ENCODE data around the gene ROBO1. TPM values are rescaled to one million over a fixed set of nuclear protein-coding genes. Genes with fewer than 3 reads are reported as not detected.

Gene ROBO1
- total RNA-seq, 1 donor from 2014 or later: 169 TPM

DNA sequence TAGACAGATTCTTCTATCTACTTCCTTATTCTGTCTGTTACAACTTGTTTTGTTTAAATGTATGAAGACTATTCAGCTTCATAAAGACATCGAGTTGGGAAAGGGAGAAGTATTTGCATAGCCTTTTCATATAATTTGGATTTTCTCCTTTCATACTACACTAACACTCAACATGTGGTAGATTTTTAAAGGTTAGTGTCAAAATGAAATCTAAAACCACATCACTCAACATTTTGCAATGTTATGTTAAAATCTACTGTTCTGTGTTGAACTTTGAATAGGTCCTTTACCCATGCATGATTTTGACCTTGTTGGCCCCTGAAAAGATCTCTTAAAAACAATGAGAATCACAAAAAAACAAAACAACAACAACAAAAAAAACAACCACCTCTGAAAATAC is 860.9 kb downstream of the ROBO1 start:
- Histone ChIP-seq H3K27ac (no peak overlapping the region), H3K4me3 (no peak overlapping the region), H3K36me3 (no peaks in the 10 kb centered on the region), H3K4me1 (no peaks in the 10 kb centered on the region), H3K9me3 (ENCODE audit: low read depth) (no peaks in the 10 kb centered on the region), H2AFZ (replicated peaks) (no peak overlapping the region), H3K27me3 (no peaks in the 10 kb centered on the region), H3K4me2 (no peak overlapping the region), H3F3A (ENCODE audit: low read depth) (peaks cover 13% of the 10 kb centered on the region), H3K9ac (no peak overlapping the region), H3K79me2 (ENCODE audit: low read depth) (peaks cover 98% of the 10 kb centered on the region), H4K20me1 (ENCODE audit: low read depth) (peaks cover 38% of the 10 kb centered on the region)
- Mint-ChIP-seq H3K36me3 (no peaks in the 10 kb centered on the region), H3K9me3 (no peaks in the 10 kb centered on the region), H3K4me3 (no peak overlapping the region), H3K27me3 (ENCODE audit: insufficient read depth, low read depth) (no peaks in the 10 kb centered on the region), H3K27ac (no peak overlapping the region), H3K4me1 (peaks cover 5% of the 10 kb centered on the region)
- DNase-seq (ENCODE audit: low spot score): no peak
- TF ChIP-seq EZH2phosphoT487 (IDR thresholded peaks at IDR 0.05) (no peak), EZH2 (IDR thresholded peaks at IDR 0.05) (no peak)
- TF ChIP-seq, protein P1, sequence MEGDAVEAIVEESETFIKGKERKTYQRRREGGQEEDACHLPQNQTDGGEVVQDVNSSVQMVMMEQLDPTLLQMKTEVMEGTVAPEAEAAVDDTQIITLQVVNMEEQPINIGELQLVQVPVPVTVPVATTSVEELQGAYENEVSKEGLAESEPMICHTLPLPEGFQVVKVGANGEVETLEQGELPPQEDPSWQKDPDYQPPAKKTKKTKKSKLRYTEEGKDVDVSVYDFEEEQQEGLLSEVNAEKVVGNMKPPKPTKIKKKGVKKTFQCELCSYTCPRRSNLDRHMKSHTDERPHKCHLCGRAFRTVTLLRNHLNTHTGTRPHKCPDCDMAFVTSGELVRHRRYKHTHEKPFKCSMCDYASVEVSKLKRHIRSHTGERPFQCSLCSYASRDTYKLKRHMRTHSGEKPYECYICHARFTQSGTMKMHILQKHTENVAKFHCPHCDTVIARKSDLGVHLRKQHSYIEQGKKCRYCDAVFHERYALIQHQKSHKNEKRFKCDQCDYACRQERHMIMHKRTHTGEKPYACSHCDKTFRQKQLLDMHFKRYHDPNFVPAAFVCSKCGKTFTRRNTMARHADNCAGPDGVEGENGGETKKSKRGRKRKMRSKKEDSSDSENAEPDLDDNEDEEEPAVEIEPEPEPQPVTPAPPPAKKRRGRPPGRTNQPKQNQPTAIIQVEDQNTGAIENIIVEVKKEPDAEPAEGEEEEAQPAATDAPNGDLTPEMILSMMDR (IDR thresholded peaks at IDR 0.05): no peak

DNA sequence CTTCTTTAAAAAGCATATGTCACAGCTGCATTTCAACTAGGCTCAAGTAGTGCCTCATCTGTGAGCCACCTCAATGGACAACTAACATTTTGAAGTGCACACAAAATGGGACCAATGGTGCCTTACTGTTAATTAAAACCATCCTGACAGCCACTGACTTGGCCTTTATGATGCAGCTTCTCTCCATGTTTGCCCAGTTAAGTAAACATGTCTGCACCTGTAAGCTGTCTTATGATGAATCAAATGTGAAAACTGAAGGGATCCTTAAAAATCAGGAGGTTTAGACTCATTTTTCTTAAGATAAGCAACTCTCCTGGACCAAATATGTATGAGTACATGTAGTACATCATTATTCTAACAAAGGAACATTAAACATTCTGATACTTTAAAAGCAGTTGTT is 861.6 kb downstream of the ROBO1 start:
- no peaks in the 10 kb centered on the region for H3K4me1 Mint-ChIP-seq
- H4K20me1 ChIP-seq (ENCODE audit: low read depth): peaks cover 40% of the 10 kb centered on the region
- peaks cover 99% of the 10 kb centered on the region for H3K79me2 ChIP-seq (ENCODE audit: low read depth)
- TF ChIP-seq EZH2 (IDR thresholded peaks at IDR 0.05): no peak
- no peaks in the 10 kb centered on the region for H3K4me1 ChIP-seq
- no peak overlapping the region for H3K27ac ChIP-seq
- no peaks in the 10 kb centered on the region for H3K9me3 Mint-ChIP-seq
- no peak overlapping the region for H3K9ac ChIP-seq
- no peak overlapping the region for H3K4me3 ChIP-seq
- H3K27me3 Mint-ChIP-seq (ENCODE audit: insufficient read depth, low read depth): no peaks in the 10 kb centered on the region
- H3K9me3 ChIP-seq (ENCODE audit: low read depth): no peaks in the 10 kb centered on the region
- H3K27ac Mint-ChIP-seq: no peak overlapping the region
- no peaks in the 10 kb centered on the region for H3K36me3 Mint-ChIP-seq
- no peak overlapping the region for H2AFZ ChIP-seq (replicated peaks)
- H3K4me2 ChIP-seq: no peak overlapping the region
- no peak for DNase-seq (ENCODE audit: low spot score)
- peaks cover 14% of the 10 kb centered on the region for H3F3A ChIP-seq (ENCODE audit: low read depth)
- H3K4me3 Mint-ChIP-seq: no peak overlapping the region
- H3K36me3 ChIP-seq: no peaks in the 10 kb centered on the region
- H3K27me3 ChIP-seq: no peaks in the 10 kb centered on the region

DNA sequence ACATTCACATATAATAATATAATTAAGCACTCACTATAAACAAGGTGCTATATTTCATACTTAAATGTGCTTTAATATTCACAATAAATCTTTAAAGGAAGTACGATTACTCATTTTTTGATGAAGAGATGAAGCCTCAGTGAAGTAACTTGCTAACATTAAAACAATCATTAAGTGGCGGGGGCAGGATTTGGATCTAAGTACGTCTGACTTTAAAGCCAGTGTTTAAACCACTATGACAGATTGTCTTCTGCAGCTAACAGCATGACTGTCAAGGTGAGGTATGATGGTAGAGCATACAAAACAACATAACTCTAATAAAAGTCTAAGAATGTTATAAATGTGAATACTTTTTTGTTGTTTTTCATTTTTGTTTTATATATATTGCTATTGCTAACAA is 862.1 kb downstream of the ROBO1 start:
- H3F3A ChIP-seq (ENCODE audit: low read depth): peaks cover 9% of the 10 kb centered on the region
- peaks cover 99% of the 10 kb centered on the region for H3K79me2 ChIP-seq (ENCODE audit: low read depth)
- Mint-ChIP-seq H3K27ac (no peak overlapping the region), H3K4me1 (peaks cover 4% of the 10 kb centered on the region), H3K9me3 (no peaks in the 10 kb centered on the region), H3K27me3 (ENCODE audit: insufficient read depth, low read depth) (no peaks in the 10 kb centered on the region), H3K4me3 (no peak overlapping the region), H3K36me3 (no peaks in the 10 kb centered on the region)
- no peak overlapping the region for H3K4me2 ChIP-seq
- no peak for TF ChIP-seq EZH2phosphoT487 (IDR thresholded peaks at IDR 0.05)
- TF ChIP-seq EZH2 (IDR thresholded peaks at IDR 0.05): no peak
- no peaks in the 10 kb centered on the region for H3K36me3 ChIP-seq
- H3K27ac ChIP-seq: no peak overlapping the region
- no peaks in the 10 kb centered on the region for H3K27me3 ChIP-seq
- H3K9me3 ChIP-seq (ENCODE audit: low read depth): no peaks in the 10 kb centered on the region
- H3K4me1 ChIP-seq: no peaks in the 10 kb centered on the region
- H4K20me1 ChIP-seq (ENCODE audit: low read depth): peaks cover 35% of the 10 kb centered on the region
- no peak for DNase-seq (ENCODE audit: low spot score)
- no peak overlapping the region for H3K4me3 ChIP-seq
- no peak overlapping the region for H3K9ac ChIP-seq
- no peak overlapping the region for H2AFZ ChIP-seq (replicated peaks)

DNA sequence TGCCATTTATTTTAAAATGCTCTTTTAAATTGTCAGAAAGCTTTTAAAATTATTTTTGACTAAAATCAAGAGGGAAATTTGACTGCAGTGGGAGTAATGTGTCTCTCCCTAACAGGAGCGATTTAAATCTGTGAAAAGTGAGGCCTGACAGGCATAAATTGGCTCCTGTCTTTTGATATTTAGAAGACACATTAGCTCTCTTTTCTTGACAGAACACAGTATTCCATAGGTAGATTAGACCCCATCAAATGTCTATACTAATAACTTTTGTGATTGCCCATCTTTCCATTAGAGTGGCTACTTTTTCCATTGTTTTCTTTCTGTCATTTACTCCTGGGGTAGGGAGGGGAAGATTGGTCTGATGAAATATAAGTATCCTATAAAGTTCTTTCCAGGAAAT is 866.3 kb downstream of the ROBO1 start:
- H3K4me3 Mint-ChIP-seq: no peak overlapping the region
- Histone ChIP-seq H3K9me3 (ENCODE audit: low read depth) (no peaks in the 10 kb centered on the region), H3K27ac (peak overlapping the region; percentile 46), H3K9ac (no peak overlapping the region), H3K36me3 (no peaks in the 10 kb centered on the region), H3K4me2 (no peak overlapping the region), H3F3A (ENCODE audit: low read depth) (peaks cover 12% of the 10 kb centered on the region), H4K20me1 (ENCODE audit: low read depth) (peaks cover 29% of the 10 kb centered on the region), H3K79me2 (ENCODE audit: low read depth) (peaks cover 97% of the 10 kb centered on the region), H3K27me3 (no peaks in the 10 kb centered on the region), H3K4me3 (no peak overlapping the region), H3K4me1 (peaks cover 22% of the 10 kb centered on the region), H2AFZ (replicated peaks) (no peak overlapping the region)
- TF ChIP-seq EZH2phosphoT487 (IDR thresholded peaks at IDR 0.05): no peak
- TF ChIP-seq, protein P1 (IDR thresholded peaks at IDR 0.05): no peak
- no peak for TF ChIP-seq EZH2 (IDR thresholded peaks at IDR 0.05)
- no peak overlapping the region for H3K27ac Mint-ChIP-seq
- H3K4me1 Mint-ChIP-seq: peaks cover 9% of the 10 kb centered on the region
- H3K36me3 Mint-ChIP-seq: no peaks in the 10 kb centered on the region
- H3K9me3 Mint-ChIP-seq: no peaks in the 10 kb centered on the region
- no peaks in the 10 kb centered on the region for H3K27me3 Mint-ChIP-seq (ENCODE audit: insufficient read depth, low read depth)
- DNase-seq (ENCODE audit: low spot score): no peak
